Cardiac fibroblast (primary cell): ENCODE measurements around the gene COQ4.
"Not testable (repeated sequence)": the region's sequence is repeated elsewhere in the genome, so short reads cannot be mapped to it uniquely, and the experiment has no call there.

Source experiments
- DNase-seq, 2 donors: peaks; one replicate each; pipeline versions ENCODE4 v3.0.0 to v3.0.0-alpha.2; 2010; ENCODE audit warnings: low read depth in 2 of 2
- H3K4me3 ChIP-seq, 2 donors: replicated peaks in 1 of 2; 1 replicate in 1 of 2; 2 replicates in 1 of 2; pipeline ENCODE4 v1.5.1; 2011; ENCODE audit warnings: low read depth in 2 of 2, low read length in 2 of 2, mild to moderate bottlenecking in 2 of 2, moderate library complexity in 1 of 2
- TF ChIP-seq, protein P1 (sequence below): IDR thresholded peaks from one replicate; pipeline ENCODE4 v1.5.1; 2011; ENCODE audit warnings: low read depth, mild to moderate bottlenecking, low read length, inconsistent platforms

Gene COQ4

GRCh38 chr9:128322404-128323211, at the start of gene COQ4, which contains the start of gene TRUB2:
Gene COQ4 (plus strand): TSS chr9:128322839. CDS start chr9:128322859, 20 bp downstream.
Gene TRUB2 (minus strand): TSS chr9:128322447. CDS start chr9:128322408, 39 bp downstream.
- H3K4me3 ChIP-seq, result peak within 1 kb of the TSS; percentile 91
- TF ChIP-seq, protein P1, sequence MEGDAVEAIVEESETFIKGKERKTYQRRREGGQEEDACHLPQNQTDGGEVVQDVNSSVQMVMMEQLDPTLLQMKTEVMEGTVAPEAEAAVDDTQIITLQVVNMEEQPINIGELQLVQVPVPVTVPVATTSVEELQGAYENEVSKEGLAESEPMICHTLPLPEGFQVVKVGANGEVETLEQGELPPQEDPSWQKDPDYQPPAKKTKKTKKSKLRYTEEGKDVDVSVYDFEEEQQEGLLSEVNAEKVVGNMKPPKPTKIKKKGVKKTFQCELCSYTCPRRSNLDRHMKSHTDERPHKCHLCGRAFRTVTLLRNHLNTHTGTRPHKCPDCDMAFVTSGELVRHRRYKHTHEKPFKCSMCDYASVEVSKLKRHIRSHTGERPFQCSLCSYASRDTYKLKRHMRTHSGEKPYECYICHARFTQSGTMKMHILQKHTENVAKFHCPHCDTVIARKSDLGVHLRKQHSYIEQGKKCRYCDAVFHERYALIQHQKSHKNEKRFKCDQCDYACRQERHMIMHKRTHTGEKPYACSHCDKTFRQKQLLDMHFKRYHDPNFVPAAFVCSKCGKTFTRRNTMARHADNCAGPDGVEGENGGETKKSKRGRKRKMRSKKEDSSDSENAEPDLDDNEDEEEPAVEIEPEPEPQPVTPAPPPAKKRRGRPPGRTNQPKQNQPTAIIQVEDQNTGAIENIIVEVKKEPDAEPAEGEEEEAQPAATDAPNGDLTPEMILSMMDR, result no peak
- peak; percentile 95 to 97 for DNase-seq

- DNase-seq, result no peak
- TF ChIP-seq, protein P1, result no peak
- peak overlapping the region in 1 of 2 donors; percentile 77 for H3K4me3 ChIP-seq
Observed at GRCh38 chr9:128274245-128274644, 48.4 kb upstream of the COQ4 start.

DNA sequence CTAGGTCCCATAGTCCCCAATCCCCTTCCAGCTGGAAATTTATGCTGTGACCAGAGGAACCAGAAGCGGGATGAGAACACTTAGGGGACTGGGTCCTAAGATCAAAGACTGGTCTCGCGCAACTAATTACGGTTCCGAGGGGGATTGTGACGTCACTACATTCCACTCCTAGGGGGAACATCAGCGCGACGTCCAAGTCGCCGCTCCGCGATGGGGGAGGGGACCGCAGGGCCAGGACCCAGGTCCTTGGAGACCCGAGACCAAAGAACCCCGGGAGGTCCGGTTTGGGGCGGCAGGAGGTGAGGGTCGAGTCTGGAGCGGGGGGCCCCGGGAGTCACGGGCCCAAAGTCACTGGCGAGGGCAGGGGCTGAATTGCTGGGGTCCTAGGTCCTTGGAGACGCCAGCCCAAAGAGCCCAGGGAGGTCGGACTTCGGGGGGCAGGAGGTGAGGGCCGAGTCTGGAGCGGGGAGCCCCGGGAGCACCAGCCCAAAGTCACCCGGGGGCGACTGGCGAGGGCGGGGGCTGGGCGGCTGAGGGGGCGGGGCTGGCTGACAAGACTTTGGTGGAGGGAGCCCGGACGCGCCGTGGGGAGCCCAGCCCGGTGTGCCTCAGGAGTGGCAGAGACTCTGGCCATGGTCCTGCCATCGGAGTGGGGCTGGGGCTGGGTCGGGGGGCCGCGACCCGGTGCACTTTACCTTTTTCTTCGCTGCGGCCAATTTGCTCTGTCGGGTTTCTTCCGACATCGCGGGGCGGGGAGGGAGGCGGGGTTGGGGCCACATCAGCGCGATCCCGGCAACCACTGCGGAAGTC, 47.2 kb upstream of the COQ4 start, which contains the start of gene GOLGA2:
TSS of gene GOLGA2 (minus strand) at position 810 of the 810 bp plus-strand sequence. CDS start at position 779, 31 bp downstream.
- peak within 1 kb of the TSS; percentile 82 to 99 for H3K4me3 ChIP-seq
- peak; percentile 59 to 81 for DNase-seq
- TF ChIP-seq, protein P1, result no peak

DNA sequence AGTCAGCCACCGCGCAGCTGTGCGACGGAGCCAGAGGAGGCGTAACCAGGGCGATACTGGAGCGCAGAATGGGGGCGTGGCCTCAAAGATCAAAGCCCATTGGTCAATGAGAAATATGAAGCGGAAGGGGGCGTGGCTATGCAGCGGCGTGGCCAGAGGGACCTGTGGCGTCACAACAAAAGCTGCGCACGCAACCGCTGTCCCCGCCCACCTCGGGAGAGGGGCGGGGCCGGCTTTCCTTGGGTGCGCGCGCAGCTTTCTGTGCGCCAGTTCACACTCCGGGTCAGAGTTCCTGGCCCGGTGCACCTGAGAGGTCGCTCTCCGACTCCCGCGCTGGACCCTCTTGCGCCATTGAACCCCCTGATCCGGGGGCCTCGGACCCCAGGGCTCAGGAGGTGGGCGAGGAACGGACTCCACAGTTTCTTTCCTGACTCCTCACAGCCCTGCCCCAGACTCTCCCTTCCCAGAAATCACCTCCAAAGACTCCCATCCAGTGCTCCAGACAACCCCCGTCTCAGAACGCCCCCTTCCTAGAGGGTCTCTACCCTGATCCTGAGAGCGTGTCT, 46.5 kb upstream of the COQ4 start, which contains the start of gene SWI5:
TSS of gene SWI5 (plus strand) at position 269 of the 566 bp plus-strand sequence.
- H3K4me3 ChIP-seq, result peak within 1 kb of the TSS; percentile 82 to 99
- TF ChIP-seq, protein P1, result no peak
- peak; percentile 100 for DNase-seq

DNA sequence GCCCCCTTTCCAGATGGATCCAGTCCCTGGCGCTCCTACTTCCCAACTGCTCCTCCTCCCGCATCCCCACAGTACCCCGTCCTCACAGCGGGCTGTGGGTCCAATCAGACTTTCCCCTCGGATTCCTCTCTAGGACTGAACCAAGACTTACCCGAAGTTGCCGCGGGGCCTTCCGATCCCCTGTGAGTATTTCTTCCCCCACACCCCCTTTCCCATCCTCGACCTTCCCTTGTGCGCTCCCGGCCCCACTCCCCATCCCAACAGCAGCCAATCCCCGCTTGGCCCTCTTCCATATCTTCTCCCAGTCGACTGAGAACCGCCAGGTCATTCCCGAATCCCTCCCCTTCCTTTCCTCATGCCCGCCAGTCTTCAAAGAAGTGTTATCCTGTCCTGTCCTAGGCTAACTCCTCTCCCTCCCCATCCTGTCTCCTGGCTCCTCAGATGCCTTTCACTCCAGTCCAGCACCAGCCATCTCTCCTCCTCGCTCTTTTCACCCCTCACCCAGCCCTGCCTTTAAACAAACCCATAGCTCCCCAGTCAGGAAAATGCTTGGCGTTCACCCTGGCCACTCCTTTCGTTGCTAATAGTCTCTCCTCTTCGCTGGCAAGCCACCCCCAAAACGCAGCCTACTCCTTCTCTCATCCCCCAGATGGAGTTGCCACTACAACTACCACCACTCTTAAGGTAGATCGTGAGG, 45.9 kb upstream of the COQ4 start:
- DNase-seq, result peak; percentile 14 to 56
- TF ChIP-seq, protein P1, result no peak
- H3K4me3 ChIP-seq, result peak overlapping the region; percentile 63 to 82

DNA sequence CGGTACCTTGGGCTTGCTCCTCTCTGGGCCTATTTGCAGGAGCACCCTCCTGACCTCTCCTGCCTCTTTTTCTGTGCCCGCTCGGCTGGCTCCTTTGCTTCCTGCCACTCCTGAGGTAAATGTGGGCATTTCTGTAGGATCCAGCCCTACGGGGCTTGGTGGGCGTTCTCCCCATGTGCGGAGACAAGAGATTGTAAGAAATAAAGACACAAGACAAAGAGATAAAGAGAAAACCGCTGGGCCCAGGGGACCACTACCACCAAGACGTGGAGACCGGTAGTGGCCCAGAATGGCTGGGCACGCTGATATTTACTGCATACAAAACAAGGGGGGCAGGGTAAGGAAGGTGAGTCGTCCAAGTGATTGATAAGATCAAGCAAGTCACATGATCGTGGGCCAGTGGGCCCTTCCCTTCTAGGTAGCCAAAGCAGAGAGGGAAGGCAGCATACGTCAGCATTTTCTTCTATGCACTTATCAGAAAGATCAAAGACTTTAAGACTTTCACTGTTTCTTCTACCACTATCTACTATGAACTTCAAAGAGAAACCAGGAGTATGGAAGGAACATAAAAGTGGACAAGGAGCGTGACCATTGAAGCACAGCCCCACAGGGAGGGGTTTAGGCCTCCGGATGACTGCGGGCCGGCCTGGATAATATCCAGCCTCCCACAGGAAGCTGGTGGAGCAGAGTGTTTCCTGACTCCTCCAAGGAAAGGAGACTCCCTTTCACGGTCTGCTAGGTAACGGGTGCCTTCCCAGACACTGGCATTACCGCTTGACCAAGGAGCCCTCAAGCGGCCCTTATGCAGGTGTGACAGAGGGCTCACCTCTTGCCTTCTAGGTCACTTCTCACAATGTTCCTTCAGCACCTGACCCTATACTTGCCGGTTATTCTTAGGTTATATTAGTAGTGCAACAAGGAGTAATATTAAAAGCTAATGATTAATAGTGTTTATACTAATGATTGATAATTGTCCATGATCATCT, 43.3 kb upstream of the COQ4 start:
- DNase-seq, result peak; percentile 44 to 64
- not testable (repeated sequence) for H3K4me3 ChIP-seq
